Vagina (tissue), 2 donors: ENCODE data around the gene LAMTOR5.

Source experiments
- CTCF ChIP-seq, 3 experiments: fragments of 450-650 bp in 2 of 3; fragments of 200-600 bp in 1 of 3; sonication (generic) in 1 of 3; IDR thresholded peaks; one replicate each; pipeline ENCODE4 v1.5.1; 2017 to 2019; ENCODE audit warnings: antibody characterized with exemption in 3 of 3, mild to moderate bottlenecking in 2 of 3, moderate library complexity in 2 of 3
- POLR2A ChIP-seq, 2 donors: fragments of 450-650 bp; IDR thresholded peaks; one replicate each; pipeline ENCODE4 v1.6.1; 2017; ENCODE audit warnings: antibody characterized with exemption in 2 of 2, mild to moderate bottlenecking in 2 of 2, moderate library complexity in 2 of 2
- POLR2AphosphoS5 ChIP-seq, 2 donors: sonication (generic); formaldehyde crosslinking; IDR thresholded peaks; one replicate each; pipeline ENCODE4 v1.9.0; 2017; ENCODE audit warnings: antibody characterized with exemption in 2 of 2, mild to moderate bottlenecking in 2 of 2, low read depth in 1 of 2; ENCODE audit not compliant: insufficient read depth in 1 of 2

- TF ChIP-seq POLR2AphosphoS5 (IDR thresholded peaks at IDR 0.05; ENCODE audit: insufficient read depth in 1 of 2, low read depth in 1 of 2) (no peak), POLR2A (IDR thresholded peaks at IDR 0.05) (no peak), CTCF (IDR thresholded peaks at IDR 0.05) (no peak)
Observed at GRCh38 chr1:110390692-110391245, 16.7 kb downstream of the LAMTOR5 start, which contains the start of gene SLC16A4.
